8988T (cell line): ENCODE measurements around the gene TPH2.

Source experiments
- DNase-seq: peaks from one replicate; pipeline ENCODE4 v3.0.0; 2011

TPH2 gene

GRCh38 chr12:71938728-71939385 lies at the start of gene TPH2:
TSS of gene TPH2 (plus strand) at chr12:71938845. CDS start at chr12:71938987, 142 bp downstream.
- no peak for DNase-seq

DNA sequence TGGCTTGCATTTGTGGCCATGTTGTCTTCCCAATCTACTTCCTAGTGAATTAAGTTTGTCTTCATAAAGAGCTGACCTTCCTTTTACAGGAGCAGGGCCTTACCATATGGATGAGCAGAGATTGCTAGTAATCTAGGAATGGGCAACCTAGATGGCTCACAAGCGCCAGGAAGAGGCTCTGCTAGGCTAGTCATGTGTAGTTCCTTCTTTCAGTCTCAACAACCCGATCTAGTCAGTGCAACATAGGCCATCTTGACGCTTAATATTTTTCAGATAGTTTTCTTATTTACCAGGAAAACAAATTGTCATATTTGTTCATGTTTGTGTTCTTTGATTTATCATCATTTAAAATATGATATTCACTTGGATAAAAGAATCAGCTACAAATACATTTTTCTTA lies 48.2 kb upstream of the TPH2 start:
- DNase-seq: no peak

- DNase-seq: no peak
Measured at GRCh38 chr12:71892059-71892458, 46.6 kb upstream of the TPH2 start.

DNA sequence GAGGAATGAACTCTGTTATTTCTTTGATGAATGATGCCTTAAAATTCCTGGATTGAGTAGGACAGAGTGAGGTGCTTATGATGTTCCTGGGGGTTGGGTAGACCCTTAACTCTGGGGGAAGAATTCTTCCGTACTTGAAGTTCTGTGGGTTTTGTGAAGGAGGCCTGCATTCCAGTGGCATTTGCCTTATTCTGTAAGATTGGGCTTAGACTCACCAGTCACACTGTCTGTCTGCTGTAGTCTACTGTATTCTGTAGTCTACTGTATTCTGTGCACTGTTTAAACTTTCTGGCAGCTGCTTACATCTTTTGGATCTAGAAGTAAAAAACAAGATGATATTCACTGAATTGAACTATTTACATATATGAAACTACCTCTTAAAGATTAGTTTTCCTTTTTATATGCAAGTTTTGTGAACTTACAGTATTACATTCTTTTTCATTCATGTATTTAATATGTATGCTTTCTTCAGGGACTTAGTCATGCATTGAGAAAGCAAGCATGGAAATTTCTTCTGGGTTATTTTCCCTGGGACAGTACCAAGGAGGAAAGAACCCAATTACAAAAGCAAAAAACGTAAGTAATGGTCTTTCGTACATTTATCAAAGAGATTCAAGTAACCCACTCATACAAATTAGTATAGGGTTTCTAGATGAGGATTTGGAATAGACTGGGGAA lies 42.3 kb upstream of the TPH2 start:
- DNase-seq: no peak

DNA sequence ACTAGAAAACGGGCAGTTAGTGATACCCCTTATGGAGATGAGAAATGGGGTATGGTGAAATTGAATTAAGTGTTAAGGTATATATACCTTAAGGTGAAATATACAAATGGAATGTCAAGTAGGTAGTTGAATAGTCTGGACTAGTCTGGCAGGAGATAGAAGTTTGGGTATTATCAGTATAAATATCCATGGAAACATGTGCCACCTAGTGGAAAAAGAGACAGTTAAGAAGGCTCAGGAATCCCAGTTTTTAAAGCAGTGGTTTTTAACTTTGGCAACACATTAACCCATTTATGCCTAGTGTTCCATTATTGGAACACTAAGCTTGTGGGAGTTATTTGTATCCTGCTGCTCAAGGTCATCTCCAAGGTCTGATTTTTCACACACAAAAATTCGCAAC lies 38.6 kb upstream of the TPH2 start:
- no peak for DNase-seq

DNA sequence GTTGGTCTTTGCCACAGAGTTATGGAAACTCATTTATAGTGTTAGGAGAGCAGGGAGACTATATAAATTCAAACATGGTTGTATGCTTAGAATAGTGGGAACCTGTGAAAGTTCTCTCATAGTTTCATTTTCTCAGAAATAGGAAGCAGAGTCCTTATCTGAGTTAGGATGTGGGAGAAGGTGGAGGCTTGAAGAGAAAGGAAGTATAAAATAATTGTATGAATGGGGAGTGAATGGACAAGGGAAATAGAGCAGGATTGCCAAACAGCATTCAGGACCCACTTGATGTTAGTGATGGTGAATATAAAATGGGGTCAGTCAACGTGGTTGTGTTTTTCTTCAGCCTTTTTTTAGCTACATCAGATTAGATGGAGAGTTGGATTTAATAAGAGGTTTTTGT lies 34.0 kb upstream of the TPH2 start:
- DNase-seq: no peak

GRCh38 chr12:71935594-71935993 lies 3.1 kb upstream of the TPH2 start:
- no peak for DNase-seq

- no peak for DNase-seq
Measured at GRCh38 chr12:71940068-71940467, 1.4 kb downstream of the TPH2 start.

GRCh38 chr12:71941174-71941573 lies 2.5 kb downstream of the TPH2 start:
- no peak for DNase-seq

- DNase-seq: no peak
Measured at GRCh38 chr12:71942259-71942658, 3.6 kb downstream of the TPH2 start.

DNA sequence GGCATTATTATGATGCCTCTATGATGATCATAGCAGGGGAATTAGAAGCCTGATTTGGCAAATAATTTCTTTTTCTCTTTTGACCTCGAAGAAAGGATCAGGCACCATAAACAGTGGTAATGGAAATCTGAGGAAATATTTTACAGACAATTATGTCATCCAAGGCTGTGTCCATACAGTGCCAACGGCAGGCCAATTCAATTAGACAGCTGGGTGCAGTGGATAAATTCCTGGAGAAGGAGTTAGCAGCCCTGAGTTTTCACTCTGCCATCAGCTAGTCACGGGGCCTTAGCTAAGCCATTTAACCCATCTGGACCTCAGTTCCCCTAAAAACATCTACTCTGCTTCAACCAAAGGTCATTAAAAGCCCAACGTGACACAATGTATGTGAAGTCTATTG lies 4.1 kb downstream of the TPH2 start:
- no peak for DNase-seq

GRCh38 chr12:71945121-71945520 lies 6.5 kb downstream of the TPH2 start:
- DNase-seq: no peak

GRCh38 chr12:71945883-71946282 lies 7.2 kb downstream of the TPH2 start:
- DNase-seq: no peak

DNA sequence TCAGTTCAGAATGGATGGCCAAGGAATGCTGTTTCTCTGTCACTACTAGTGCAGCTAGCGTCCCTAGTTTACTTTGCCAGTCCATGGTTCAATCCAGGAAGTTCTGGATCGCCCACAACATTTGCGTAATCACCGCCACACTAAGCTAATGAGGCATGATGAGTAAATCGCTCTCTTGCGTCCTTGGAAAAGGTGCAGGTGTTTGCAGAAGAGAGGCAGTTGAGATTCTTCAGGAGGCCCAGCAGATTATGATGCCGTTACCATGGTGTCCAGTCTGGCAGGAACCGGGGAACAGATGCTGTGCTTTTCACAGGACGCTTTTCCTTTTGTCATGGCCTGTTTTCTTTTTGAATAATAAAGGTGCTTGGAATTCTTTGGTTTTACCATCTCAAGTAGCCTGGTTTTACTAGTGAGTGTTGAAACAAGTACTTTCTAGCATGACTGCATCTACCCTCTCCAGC lies 9.0 kb downstream of the TPH2 start:
- no peak for DNase-seq

DNA sequence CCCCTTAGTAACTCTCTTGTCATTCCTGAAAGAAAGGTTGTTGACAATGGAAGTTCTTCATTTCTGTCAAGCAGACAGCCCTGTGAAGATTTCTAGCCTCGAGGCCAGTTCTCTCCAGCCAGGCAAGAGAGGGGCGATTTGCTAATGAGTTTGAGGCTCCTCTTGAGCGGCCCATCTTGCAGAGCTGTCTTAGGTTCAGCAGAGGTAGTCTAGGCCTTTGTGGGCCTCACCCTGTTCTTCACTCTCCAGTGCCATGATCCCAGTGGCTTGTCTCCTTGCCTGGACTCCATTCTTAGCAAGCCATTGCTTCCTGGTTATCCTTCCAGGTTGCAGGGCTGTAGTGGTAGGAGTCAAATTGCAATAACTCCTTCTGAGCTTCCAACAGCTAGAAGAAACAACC lies 9.7 kb downstream of the TPH2 start:
- DNase-seq: no peak

- DNase-seq: no peak
Measured at GRCh38 chr12:71949646-71950045, 11.0 kb downstream of the TPH2 start.

- no peak for DNase-seq
Measured at GRCh38 chr12:71950404-71950803, 11.8 kb downstream of the TPH2 start.

DNA sequence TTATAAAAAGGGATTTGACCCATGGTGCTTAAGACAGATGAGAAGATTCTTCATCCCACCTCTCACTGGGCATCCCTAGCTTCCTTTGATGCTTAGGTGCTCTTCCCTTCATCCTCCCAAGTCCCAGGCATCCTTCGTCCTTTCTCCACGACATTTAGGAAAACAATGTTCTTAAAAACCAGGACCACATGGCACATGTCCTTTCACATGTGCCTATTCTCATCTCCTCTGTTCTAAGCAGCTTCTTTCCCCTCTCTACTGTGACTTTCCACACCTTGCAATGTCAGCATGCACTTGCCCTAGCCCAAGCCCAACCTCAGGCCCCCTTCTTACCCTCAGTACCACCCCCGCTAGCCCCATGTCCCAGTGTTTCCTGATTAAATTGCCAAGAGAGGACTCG lies 12.2 kb downstream of the TPH2 start:
- no peak for DNase-seq

DNA sequence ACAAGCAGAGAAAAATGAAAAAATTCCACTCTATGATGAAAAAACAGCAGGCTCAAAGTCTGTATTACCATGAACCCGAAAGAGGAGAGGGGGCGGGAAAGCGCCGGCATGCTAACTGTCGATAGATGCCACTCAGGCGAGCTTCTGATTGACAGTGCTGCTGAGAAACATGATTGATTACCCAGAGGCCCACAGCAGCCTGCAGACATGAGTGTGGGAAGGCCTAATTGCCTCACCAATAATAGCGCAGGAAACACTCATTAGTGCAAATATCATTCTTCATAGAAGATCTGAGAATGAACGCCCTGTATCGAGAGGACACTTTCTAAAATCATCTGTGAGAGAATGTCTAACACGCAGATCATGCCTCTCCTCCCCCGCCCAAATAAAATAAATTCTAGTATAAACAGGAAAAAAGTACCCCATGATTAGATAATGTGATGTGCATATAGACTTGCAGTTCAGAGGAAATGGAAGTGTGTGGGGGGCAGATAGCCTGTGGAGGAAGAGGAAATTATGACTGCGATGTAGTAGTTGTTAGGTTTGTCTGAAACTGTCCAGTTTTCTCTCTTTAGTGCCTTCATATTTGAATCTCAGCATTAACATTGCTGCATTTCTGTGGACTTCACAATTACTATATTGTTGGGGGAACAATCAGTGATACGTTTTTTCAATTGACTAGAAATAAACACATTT lies 15.6 kb downstream of the TPH2 start:
- DNase-seq: no peak

DNA sequence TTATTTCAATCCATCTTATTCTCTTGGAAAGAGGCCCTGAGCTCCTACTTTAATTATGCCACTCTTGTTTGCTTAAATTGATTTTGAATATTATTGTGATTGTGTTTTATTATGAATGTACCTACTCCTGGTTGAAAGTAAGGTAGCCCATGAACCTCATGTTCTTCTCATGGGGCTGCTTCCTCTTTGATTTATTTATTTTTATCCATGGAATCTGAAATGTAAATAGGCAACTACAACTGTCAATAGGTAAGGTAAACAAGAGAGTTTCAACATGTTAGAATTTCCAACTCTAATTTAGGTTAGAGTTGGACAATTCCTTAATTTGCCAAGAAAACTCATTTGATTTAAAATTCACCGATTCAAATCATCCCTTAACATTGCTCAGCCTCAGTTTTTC lies 16.2 kb downstream of the TPH2 start:
- DNase-seq: no peak

DNA sequence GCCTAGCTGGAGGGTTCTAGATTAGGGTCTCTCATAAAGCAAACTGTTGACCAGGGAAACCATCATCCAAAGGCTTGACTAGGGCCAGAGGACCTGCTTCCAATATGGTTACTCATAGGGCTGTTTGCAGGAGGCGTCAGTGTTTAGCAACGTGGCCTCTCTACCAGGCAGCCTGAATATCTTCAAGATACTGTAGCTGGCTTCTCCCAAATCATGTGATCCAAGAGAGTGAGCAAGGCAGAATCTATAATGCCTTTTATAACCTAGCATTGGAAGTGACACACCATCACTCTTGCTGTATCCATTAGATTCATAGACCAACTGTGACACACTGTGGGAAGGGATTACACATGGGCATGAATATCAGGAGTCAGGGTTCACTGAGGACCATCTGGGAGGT lies 17.3 kb downstream of the TPH2 start:
- DNase-seq: no peak

DNA sequence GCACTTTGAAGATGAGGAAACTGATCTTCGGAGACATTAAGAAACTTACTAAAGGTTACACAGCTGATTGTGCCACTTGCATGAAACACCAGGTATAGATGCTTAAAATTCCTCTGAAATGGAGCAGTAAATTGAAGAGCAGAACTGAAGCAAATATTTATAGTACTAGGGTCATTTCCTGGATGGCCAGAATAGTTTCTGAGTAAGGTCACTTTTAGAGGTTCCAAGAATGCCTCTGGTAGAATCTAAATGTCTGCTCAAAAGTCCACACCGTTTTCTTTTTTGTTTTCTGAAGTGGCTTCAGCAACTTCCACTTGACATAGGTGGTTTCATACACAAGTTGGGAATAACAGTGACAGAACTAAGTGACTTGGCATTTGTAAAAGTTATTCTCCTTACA lies 19.4 kb downstream of the TPH2 start:
- DNase-seq: peak; percentile 16

- DNase-seq: no peak
Measured at GRCh38 chr12:71958457-71958856, 19.8 kb downstream of the TPH2 start.

GRCh38 chr12:71958993-71959578 lies 20.4 kb downstream of the TPH2 start:
- no peak for DNase-seq
